HPDE6-E6E7 (cell line): ENCODE measurements around the gene STK32C.

Experiments
- DNase-seq: peaks from one replicate; pipeline ENCODE4 v3.0.0; 2011; ENCODE audit warnings: missing footprints; ENCODE audit errors: extremely low spot score

The STK32C gene

DNA sequence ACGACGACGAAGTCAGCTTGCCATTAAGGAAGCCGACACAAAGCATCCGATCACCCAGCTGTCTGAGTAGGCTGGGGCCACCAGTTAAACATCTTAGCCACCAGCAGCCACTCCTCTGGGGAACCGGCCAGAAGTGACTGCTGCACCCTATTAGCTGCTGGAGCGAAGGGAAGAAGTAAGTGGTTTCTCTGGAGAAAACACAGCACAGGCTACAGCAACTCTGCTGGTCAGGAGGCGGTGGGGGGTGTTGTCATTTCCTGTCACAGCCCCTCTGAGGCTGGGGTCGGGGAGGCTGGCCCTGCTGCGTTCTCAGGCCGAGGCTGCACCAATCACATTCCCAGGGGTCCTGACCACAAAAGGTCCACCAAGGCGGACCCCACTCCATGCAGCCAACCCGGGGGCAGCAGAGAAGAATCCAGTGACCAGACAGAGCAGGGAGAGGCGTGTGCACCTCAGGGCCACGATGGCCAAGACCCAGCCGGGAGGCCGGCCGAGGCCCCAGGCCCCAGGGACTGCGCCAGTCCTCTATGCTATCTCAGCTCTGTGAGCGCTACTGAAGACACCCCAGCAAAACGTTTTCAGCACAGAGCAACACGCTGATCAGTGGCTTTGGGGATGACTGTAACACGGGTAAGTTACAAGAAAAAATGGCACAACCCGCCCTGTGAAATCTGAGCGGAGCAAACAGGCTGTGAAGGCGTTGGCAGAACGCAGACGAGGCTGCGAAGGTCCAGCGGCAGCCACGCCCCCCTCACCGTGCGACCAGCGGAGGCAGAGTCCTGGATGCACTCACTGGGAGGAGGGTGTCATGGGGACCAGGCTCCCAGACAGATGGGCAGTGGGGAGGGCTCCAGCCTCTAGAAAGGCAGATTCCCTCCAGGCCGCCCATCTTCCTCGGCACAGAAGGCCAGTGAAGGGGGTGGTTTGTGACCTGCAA lies 24.8 kb downstream of the STK32C start:
- no peak for DNase-seq

DNA sequence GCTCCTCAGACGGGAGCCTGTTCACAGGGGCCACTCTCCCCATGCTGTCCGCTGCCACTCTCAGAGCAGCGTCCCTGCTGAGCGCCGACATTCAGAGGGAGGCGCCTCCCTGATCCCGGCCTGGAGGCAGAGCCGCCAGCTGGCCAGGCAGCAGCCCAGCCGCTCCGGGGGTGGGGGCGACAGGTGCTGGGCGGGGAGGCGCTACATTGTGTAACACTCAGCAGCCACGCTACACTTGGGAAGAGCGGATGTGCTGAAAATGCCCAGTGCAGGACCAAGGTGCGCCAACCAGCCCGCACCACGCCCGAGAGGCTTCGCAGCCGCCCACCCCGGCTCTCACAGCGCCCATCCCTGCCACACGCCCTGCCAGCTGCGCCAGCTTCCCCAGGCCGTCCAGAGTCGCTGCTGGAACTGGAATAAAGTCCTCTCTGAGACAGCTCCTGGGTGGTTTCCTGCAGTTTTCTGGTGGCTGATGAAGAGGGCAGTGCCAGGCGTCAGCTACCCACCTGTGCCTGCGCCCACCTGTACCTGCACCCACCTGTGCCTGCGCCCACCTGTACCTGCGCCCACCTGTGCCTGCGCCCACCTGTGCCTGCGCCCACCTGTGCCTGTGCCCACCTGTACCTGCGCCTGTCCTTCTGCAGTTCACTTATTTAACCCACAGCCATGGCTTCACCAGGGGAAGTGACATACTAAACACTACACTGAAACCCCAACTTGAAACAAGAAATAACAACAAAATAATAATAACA lies 25.7 kb downstream of the STK32C start:
- DNase-seq, result no peak

DNA sequence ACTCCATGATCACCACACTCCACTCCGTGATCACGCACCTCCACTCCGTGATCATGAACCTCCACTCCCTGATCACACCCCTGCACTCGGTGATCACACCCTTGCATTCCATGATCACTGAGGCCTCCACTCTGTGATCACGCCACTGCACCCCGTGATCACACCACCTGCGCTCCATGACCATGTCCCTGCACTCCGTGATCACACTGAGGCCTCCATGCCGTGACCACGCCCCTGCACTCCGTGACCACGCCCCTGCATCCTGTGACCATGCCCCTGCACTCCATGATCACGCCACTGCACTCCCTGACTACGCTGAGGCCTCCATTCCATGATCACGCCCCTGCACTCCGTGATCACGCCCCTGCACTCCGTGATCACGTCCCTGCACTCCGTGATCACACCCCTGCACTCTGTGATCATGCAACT lies 27.1 kb downstream of the STK32C start:
- no peak for DNase-seq

DNA sequence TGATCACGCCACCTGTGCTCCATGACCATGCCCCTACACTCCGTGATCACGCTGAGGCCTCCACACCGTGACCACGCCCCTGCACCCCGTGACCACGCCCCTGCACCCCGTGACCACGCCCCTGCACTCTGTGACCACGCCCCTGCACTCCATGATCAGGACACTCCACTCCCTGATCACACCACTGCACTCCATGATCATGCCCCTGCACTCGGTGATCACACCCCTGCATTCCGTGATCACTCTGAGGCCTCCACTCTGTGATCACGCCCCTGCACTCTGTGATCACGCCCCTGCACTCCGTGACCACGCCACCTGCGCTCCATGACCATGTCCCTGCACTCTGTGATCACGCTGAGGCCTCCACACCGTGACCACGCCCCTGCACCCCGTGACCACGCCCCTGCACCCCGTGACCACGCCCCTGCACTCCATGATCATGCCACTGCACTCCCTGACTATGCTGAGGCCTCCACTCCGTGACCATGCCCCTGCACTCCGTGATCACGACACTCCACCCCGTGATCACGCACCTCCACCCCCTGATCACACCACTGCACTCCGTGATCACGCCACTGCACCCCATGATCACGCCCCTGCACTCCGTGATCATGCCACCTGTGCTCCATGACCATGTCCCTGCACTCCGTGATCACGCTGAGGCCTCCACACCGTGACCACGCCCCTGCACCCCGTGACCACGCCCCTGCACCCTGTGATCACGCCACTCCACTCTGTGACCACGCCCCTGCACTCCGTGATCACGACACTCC lies 27.7 kb downstream of the STK32C start:
- DNase-seq, result no peak

DNA sequence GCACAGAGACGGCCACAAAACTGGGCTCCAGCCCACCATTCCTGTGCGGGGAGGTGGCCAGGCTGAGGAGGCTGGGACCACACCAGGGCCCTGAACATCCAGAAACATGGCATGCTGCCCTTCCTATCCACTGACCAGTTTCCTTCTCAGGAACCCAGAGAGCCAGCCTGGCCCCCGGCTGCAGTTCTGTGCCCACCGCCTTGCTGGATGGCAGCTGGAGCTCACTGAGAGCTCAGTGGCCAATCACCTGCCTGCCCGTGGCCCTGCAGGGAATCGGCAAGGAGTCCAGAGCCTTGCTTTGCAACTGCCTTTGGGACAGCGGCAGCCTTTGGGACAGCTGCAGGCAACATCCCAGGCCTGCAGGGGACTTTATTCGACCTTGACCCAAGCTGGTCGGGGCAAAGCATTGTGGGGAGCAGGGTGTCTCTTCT lies 30.4 kb downstream of the STK32C start:
- DNase-seq, result no peak

DNA sequence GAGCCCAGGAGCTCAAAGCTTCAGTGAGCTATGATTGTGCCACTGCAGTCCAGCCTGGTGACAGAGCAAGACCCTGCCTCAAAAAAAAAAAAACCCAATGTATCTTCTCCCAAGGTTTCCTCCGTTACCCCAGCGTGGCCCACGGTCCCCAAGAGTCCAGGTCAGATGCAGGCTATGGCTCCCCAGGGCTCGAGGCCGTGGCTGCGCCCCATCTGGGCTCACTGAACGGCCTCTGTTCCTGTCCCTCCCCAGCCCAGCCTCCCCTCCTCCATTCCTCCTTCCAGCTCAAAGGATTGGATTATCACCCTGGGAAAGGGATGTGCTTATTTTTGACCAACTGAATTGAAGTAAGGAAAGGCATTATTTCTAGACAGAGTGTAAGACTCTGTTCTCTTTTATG lies 31.0 kb downstream of the STK32C start:
- DNase-seq, result no peak

DNA sequence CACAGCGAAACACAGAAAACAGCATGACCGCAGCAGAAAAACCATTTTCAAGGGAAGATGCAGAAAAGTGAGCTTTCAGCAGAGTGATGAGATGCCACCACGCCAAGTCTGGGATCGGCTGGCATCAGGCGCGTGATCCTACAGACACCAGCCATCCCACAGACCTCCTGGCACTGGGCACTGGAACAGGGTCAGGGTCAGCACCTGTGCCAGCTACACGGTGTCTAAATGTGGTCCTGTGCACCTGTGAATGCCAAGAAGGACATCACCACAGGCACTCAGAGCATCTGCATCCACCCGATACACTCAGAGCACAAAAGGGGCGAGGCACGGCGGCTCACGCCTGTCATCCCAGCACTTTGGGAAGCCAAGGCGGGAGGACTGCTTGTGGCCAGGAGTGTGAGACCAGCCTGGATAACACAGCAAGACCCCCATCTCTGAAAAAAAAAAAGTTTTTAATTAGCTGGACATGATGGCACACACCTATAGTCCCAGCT lies 31.5 kb downstream of the STK32C start:
- no peak for DNase-seq

DNA sequence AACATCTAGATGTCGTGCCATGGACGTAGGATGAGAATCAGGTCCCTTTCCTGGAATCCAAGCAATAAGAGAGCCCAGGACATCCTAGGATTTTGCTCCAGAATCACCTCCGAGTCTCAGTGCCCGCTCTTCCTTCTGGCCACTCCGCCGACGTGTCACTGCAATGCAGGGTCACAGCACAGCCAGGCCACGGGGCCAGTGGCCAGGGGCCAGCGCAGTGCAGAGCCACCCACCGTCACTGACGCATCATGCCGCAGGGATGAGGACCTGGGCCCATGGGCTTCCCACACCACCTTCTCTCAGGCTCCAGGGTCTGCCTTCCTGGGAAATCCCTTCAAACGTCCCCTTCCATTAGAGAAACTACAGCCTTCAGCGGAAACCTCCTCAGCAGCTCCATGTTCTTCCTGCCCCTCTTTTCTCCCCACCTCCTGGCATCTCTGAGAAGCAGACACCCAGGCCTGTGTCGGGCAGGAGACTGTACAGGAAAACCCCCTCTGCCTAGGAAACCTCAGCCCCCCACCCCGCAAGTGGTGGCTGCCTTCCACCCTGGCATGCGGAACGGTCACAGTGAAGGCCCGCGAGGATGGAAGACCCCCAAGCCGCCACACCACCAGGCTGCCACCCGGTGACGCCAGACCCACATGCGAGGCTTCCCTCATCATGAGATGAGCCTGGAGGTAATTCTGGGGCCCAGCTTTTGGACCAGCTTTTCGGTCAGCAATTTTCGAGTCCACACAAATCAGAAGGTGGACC lies 32.1 kb downstream of the STK32C start:
- DNase-seq, result no peak

DNA sequence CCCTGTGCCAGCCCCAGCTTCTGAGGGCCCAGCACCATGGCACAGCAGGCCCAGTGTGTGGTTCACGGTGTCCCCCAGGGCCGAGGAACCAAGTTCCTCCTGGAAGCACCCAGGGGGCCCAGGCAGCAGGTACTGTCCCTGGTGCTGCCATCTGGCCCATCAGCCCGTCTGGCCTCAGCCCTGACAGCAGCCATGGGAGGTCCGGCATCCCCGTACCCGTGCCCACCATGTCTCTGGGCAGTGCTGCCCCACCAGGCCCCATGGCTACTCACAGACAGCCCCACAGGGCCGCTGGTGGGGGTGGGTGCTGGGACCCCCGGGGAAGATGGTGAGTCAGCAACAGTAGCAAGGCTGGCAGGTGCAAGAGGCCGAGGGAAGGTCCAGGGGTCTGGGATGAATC lies 32.8 kb downstream of the STK32C start:
- no peak for DNase-seq

DNA sequence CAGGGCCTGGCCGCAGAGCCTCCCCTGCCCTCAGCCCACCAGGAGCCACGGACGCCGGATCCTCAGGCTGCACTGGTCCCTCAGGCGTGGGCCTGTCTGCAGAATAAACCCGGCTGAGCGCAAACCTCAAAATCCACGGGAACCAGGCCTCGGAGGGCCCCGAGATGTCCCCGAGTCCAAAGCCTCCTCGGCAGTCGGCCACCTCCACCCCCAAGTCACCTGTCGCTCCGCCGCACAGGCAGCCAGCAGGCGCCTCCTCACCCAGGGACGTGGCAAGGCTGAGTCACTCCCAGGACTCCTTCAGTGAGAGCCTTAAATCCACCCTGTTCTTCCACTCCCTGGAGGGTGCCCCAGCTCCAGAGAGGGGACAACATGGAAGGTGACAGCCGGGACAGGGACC lies 33.2 kb downstream of the STK32C start:
- DNase-seq, result no peak

DNA sequence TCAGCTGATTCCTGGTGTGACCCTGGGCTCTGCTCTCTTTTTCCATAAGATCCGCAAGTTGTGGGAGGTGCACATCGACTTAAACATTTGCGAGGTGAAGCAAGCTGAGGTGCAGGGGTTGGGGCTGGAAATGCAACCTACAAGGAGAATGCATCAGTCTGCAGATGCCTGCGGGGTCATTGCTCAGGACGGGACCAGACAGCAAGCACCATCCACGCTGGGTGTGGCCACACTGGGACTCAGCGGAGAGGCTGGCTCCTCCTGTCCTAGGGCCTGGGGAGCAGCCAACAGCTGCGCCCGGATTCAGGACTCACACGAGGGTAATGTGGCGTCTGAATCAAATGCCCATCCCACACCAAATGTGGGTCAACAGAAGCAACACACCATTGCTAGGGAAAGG lies 33.8 kb downstream of the STK32C start:
- no peak for DNase-seq

DNA sequence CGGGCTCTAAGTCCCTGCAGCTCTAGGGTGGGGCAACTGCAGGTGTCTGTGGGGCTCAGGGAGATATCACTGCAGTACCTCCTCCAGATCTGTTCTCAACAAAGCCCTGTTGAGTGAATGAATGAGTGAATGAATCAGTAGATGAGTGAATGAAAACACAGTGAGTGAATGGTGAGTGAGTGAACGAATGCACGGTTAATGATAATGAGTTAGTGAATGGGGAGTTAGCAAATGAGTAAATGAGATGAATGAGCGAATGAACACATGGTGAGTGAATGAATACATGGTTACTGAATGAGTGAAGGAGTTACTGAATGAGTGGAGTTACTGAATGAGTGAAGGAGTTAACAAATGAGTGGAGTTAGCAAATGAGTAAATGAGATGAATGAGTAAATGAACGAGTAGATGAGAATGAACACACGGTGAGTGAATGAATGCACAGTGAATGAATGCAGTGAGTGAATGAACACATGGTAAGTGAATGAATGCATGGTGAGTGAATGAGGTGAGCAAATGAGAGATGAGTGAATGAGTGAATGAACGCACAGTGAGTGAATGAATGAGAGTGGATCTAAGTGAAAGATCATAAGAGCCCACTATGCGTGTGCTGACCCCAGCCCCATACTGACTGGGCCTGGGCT lies 34.3 kb downstream of the STK32C start:
- no peak for DNase-seq

DNA sequence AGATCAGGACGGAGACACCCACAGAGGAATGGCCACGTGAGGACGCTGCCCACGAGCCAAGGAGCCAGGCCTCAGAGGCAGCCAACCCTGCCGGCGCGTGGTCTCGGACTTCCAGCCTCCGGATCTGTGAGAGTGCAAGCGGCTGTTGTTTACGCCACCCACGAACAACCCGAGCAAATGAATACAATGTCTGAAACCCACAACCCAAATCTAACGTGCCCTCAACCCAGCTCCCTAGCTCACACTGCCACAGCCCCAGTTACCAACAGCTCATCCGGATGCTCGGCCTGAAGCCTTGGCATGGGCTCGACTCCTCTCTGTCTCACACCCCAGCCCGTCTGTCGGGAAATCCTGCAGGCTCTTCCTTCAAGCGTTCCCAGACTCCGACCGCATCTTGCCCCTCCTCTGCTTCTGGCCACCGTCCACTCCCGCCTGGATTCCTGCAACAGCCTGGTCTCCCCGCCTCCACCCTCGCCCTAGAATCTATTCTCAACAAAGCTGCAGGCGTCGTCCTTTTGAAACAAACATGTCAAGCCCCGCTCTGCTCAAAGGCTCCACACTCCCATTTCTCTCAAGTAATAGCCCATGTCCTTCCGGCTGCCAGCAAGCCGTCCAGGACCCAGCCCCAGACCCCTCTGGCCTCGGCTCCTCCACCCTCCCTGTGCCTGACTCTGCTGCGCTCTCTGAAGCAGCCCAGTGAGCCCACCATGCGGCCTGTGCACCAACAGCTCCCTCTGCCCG lies 35.3 kb downstream of the STK32C start:
- no peak for DNase-seq

DNA sequence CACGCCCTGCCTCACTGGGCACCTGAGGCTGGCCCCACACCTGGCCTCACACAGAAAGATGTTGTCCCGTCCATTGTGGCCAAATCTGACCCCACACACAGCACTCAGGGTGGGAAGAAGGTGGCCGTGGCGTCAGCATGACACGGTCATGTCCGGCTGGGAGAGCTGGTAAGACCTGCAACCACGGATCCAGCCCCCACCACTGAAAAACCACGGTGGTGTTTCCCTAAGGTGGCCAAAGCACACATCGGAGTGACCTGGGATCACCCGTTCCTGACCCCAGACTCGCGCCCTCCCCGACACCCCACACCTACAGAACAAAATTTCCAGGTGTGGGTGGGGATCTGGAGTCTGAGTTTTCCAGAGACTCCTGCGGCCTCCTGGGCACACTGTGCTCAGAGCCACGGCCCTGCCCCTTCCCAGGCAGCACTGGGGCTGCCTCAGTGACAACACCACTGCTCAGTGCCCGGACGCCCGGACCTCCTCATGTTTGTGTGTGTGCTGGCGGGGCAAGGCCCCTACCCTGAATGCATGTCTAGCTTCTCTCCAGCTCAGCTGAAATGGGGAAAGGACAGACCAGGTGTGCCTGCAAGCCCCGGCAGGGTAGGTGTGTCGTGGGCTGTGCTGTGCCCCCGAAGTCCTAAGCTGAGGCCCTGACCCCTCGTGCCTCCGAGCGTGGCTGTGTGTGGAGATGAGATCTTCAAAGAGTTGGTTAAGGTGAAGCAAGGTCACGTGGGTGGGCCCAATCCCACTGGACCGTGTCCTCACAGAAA lies 36.1 kb downstream of the STK32C start:
- DNase-seq, result no peak

DNA sequence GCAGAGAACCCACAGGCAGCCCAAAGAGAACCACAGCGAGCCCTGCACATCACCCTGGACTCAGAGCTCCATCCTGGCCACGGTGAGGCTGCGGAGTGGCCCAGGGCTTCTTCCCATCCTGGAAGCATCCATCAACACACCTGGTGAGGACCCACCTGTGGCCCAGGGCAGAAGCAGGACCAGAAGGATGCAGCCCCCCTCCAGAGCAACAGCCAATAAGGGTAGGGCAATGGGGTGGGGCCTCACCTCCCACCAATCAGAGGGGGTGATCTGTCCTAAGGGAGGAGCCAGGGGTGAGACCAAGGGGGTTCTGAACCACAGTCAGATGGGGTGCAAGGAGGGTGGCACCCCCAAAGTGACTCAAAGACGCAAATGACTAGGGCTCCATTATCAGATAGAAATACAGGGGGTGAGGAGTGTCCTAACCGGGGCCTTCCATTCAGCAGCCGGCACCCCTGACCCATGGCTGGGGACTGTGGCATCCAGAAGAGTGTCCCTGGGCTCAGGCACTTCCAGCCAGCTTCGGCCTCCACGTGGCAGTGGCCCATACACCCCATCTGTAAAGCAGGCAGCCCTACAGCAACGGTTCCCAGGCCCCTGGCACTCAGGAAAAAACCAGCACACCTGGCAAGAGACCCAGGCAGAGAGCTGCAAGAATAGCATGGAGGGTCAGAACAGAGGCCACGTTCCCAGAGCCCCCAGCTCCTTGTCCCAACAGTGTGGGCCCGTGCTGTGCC lies 36.9 kb downstream of the STK32C start:
- DNase-seq, result no peak

DNA sequence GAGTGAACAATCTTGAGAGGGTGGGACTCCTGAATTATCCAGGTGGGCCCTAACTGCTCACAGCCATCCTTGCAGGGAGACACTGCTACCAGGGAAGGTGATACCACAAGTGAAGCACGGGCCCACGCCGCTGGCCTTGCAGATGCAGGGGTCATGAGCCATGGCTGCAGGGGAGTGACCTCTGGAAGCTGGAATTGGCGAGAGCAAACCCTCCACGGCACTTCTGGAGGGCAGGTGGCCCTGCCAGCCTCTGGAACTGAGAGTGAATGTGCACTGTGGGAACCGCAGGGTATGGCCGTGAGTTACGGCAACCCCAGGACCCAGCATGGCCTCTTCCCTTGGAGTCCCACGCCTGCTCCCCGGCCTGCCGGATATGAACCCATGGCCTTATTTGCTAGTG lies 37.5 kb downstream of the STK32C start:
- DNase-seq, result no peak

DNA sequence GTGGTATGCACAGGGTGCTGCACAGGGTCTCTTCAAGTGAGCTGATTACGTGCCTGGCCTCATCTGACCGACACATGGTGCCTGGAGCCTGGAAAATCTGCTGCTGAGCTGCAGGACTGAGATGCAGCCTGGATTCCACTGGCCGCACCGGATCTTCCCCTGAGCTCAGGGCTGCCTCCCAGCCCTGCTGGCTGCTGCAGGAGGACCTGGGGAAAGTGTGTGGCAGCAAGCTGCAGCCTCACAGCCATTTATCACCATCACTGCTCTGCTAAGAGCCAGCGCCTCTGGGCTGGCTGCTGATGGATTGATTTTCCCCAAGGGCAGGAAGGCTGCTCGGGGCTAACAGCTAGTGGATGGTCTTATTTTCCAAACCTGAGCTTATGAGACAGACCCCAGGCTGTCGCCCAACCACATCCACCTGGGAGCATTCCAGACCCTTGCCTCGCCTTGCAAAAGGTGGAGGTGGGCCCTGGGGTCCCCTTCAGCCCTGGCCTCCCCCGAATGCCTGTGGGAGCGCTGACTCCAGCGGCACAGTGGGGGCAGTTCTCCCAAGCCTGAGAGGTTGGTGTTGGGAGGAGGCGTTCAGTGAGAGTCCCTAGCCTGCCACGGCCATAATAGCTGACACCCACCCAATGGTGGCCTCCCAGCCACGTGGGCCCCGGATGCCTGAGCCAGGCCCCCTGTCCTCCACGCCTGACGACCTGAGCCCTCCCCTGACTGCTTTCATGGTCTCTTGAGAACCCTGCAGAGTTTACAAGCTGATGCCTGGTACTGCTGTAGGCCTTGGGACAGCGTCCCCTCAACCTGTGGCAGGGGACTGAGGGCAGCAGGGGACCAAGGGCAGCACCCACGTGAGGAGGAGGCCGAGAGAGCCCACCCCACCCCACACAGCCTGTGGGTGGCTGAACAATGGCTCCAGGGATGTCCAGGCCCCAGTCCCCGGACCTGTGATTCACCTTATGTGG lies 38.2 kb downstream of the STK32C start:
- no peak for DNase-seq
